ENCODE data around the gene FBXO41.

FBXO41 gene

GRCh38 chr2:73284296-73285158 is at the start of gene FBXO41:
FBXO41 (minus strand) TSS chr2:73284478; CDS start chr2:73269630, 14,848 bp downstream.
- peak; percentile 78 for DNase-seq (ENCODE audit: low spot score)

GRCh38 chr2:73334045-73334444 is 49.8 kb upstream of the FBXO41 start:
- no peak for DNase-seq (ENCODE audit: low spot score)

GRCh38 chr2:73333564-73333963 is 49.3 kb upstream of the FBXO41 start:
- no peak for DNase-seq (ENCODE audit: low spot score)

- DNase-seq (ENCODE audit: low spot score) = no peak
Measured at GRCh38 chr2:73324126-73324725, 39.9 kb upstream of the FBXO41 start.

GRCh38 chr2:73323551-73323950 is 39.3 kb upstream of the FBXO41 start:
- DNase-seq (ENCODE audit: low spot score) = no peak

GRCh38 chr2:73314441-73314840 is 30.2 kb upstream of the FBXO41 start:
- DNase-seq (ENCODE audit: low spot score) = no peak

- no peak for DNase-seq (ENCODE audit: low spot score)
Measured at GRCh38 chr2:73307720-73308119, 23.4 kb upstream of the FBXO41 start.

- DNase-seq (ENCODE audit: low spot score) = no peak
Measured at GRCh38 chr2:73301636-73302035, 17.4 kb upstream of the FBXO41 start.

- no peak for DNase-seq (ENCODE audit: low spot score)
Measured at GRCh38 chr2:73300926-73301325, 16.6 kb upstream of the FBXO41 start.

GRCh38 chr2:73297586-73297985 is 13.3 kb upstream of the FBXO41 start:
- no peak for DNase-seq (ENCODE audit: low spot score)

- no peak for DNase-seq (ENCODE audit: low spot score)
Measured at GRCh38 chr2:73297151-73297559, 12.9 kb upstream of the FBXO41 start.

GRCh38 chr2:73295751-73296400 is 11.6 kb upstream of the FBXO41 start:
- DNase-seq (ENCODE audit: low spot score) = peak; percentile 61

GRCh38 chr2:73294239-73294638 is 10.0 kb upstream of the FBXO41 start:
- DNase-seq (ENCODE audit: low spot score) = no peak

- peak; percentile 92 for DNase-seq (ENCODE audit: low spot score)
Measured at GRCh38 chr2:73293534-73294171, 9.4 kb upstream of the FBXO41 start, which contains the start of gene EGR4. EGR4 (minus strand) TSS chr2:73293548; CDS start chr2:73293317, 231 bp downstream.

GRCh38 chr2:73292906-73293533 is 8.7 kb upstream of the FBXO41 start:
- DNase-seq (ENCODE audit: low spot score) = no peak

GRCh38 chr2:73292316-73292905 is 8.1 kb upstream of the FBXO41 start:
- no peak for DNase-seq (ENCODE audit: low spot score)

- no peak for DNase-seq (ENCODE audit: low spot score)
Measured at GRCh38 chr2:73291461-73292315, 7.4 kb upstream of the FBXO41 start.

GRCh38 chr2:73291093-73291460 is 6.8 kb upstream of the FBXO41 start:
- no peak for DNase-seq (ENCODE audit: low spot score)

- peak; percentile 61 for DNase-seq (ENCODE audit: low spot score)
Measured at GRCh38 chr2:73290049-73290839, 6.0 kb upstream of the FBXO41 start.

- no peak for DNase-seq (ENCODE audit: low spot score)
Measured at GRCh38 chr2:73289304-73289703, 5.0 kb upstream of the FBXO41 start.
